GM23338 (cell line): ENCODE data around the gene SERGEF.

Experiments
- CREB1 ChIP-seq: fragments of 250-450 bp; sonication (Bioruptor Pico); IDR thresholded peaks from 2 replicates; pipeline ENCODE4 v1.5.0; 2020; ENCODE audit warnings: low read depth, mild to moderate bottlenecking, moderate library complexity
- CTCF ChIP-seq, 2 experiments: fragments of 200-600 bp in 1 of 2; sonication (generic) in 1 of 2; conservative IDR thresholded peaks; 2 replicates each; pipeline versions ENCODE4 v1.5.1 to v1.6.1; 2016 to 2017; ENCODE audit warnings: antibody characterized with exemption in 2 of 2, low read depth in 2 of 2, mild to moderate bottlenecking in 2 of 2, moderate library complexity in 1 of 2
- EZH2 ChIP-seq: fragments of 200-600 bp; sonication (generic); IDR thresholded peaks from one replicate; pipeline ENCODE4 v1.8.0; 2017; ENCODE audit warnings: antibody characterized with exemption, mild to moderate bottlenecking, low read depth; ENCODE audit not compliant: unreplicated experiment
- EZH2phosphoT487 ChIP-seq: fragments of 200-600 bp; sonication (generic); IDR thresholded peaks from one replicate; pipeline ENCODE4 v1.8.1; 2018; ENCODE audit warnings: antibody characterized with exemption; ENCODE audit not compliant: unreplicated experiment
- JUNB ChIP-seq: IDR thresholded peaks from one replicate; pipeline ENCODE4 v1.6.1; 2016; ENCODE audit warnings: antibody characterized with exemption; ENCODE audit not compliant: unreplicated experiment
- POLR2AphosphoS5 ChIP-seq: IDR thresholded peaks from 2 replicates; pipeline ENCODE4 v1.6.1; 2016; ENCODE audit warnings: antibody characterized with exemption, low read depth
- REST ChIP-seq: IDR thresholded peaks from one replicate; pipeline ENCODE4 v1.6.1; 2018; ENCODE audit warnings: antibody characterized with exemption; ENCODE audit not compliant: unreplicated experiment
- STAT1 ChIP-seq: IDR thresholded peaks from one replicate; pipeline ENCODE4 v1.6.1; 2016; ENCODE audit warnings: antibody characterized with exemption; ENCODE audit not compliant: unreplicated experiment

- TF ChIP-seq EZH2 (no peak), CTCF (conservative IDR thresholded peaks at IDR 0.05; ENCODE audit: low read depth in 2 of 2) (no peak), CREB1 (CRISPR knock-in tag) (no peak), EZH2phosphoT487 (no peak), JUNB (no peak), POLR2AphosphoS5 (no peak), REST (no peak), STAT1 (no peak)
Observed at GRCh38 chr11:17748761-17749721, 263.8 kb downstream of the SERGEF start.
